Cerebellar cortex (tissue), 1 donor: ENCODE data around the gene VAV3.

Experiments
- DNase-seq: peaks from one replicate; pipeline ENCODE4 v3.0.0-alpha.2; 2015; ENCODE audit warnings: low spot score

Gene VAV3

DNA sequence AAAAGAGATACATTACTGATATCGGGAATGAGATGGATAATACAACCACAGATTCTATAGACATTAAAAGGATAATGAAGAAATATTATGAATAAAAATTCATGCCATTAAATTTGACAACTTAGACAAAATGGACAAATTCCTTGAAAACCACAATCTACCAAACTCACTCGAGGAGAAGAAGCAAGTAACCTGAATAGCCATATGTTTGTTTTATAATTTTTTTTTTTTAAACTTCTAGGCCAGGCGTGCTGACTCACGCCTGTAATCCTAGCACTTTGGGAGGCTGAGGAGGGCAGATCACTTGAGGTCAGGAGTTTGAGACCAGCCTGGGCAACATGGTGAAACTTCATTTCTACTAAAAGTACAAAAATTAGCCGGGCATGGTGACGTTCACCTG lies 327.9 kb downstream of the VAV3 start:
- DNase-seq: no peak

DNA sequence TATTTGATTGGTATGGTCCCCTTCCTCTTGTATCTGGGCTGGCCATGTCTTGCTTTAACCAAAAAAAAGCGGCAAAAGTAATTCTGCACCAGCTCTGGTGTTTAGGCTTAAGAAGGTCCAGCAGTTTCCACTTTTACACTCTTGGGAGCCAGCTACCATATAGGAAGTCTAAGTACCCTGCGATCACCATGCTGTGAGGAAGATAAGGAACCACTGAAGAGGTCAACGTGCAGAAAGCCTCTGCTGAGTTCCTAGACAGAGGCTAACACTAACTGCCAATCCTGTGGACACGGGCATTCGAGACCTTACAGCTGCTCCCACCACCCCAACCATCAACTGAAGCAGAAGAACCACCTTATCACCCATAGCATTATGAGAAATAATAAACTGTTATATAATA lies 331.4 kb downstream of the VAV3 start:
- no peak for DNase-seq

DNA sequence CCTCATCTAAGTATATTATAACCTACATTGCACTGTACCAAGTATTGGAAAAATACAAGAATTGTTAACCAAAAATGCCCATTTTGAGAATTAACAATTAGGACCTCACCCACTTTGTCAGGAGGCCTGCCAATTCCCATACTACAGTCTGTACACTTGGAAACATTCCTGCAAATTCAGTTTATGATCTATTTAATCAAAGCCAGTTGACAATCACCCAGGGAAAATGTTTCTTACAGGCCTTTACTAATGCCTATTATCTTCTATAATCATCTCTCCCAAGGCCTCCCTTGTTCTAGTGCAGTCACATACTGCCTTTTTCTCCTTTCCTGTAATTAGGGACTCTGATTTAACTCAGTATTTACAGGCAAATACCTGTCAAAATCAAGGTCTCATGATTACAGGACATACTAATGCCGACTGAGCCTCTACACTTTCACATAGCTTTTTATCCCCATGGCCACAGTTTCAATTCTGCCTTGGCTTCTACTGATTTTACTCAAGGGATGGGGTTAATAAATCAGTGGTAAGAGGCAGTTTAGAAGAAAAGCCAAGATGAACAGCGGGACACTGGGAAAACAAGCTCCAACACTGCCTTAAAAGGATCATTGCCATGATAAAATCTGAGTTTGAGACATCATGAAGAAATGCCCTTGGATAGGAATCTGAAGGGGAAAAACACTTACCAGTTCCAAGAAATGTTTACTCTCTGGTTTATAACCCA lies 338.7 kb downstream of the VAV3 start:
- peak; percentile 2 for DNase-seq

DNA sequence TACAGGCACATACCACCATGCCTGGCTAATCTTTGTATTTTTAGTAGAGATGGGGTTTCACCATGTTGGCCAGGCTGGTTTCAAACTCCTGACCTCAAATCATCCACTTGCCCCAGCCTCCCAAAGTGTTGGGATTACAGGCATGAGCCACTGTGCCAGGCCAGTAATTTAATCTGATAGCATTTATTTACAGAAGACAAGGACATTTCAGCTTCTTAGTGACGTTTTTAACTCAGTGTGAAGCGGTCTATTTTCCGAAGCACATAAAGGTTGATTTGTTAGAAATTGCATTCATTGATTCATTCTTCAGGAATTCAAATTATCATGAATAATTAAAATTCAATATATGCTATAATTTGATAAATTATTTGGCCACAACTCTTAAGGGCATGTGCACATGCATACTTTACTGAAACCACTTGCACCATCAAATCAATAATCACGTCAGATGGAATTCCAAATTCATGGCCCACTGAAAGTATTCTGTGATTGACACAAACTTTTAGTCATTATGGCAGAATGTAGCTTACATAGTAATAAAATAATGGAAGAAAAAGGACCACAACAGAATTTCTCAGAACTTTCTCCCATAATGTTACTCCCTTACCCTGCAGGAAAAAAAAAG lies 339.5 kb downstream of the VAV3 start:
- DNase-seq: no peak

DNA sequence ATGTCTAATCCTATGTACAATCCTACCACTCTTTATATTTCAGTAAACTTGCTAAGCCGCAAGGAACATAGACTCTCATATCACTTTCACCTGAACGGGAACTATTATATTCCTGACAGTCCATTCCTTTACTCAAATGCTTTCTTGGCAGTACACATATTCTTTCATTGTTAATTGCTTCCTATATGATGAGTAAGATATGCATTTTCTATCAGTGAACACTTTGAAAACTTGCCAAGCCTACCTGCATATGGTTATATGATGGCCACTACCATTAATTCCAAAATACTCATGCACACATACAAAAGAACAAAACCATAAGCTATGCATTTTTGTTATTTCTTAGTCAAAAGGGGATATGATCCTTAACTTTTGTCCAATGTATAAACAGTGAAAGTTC lies 341.5 kb downstream of the VAV3 start:
- DNase-seq: no peak

DNA sequence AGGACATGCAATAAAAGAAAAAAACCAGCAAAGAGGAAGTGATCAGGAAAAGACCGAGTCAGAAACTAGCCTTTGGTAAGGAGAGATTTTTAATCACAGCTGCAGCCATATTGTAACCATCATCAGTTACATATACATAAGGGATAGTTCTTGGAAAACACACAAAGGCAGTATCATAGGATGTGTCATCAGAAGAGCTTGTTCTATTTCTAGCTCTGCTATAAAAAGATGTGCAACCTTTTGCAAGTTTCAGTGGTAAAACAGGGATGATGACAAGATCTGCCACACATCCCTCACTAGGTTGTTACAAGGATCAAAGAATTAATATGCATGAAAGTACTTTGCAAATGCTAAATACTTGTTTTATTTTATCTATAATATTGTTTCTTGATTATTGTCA lies 342.0 kb downstream of the VAV3 start:
- no peak for DNase-seq

DNA sequence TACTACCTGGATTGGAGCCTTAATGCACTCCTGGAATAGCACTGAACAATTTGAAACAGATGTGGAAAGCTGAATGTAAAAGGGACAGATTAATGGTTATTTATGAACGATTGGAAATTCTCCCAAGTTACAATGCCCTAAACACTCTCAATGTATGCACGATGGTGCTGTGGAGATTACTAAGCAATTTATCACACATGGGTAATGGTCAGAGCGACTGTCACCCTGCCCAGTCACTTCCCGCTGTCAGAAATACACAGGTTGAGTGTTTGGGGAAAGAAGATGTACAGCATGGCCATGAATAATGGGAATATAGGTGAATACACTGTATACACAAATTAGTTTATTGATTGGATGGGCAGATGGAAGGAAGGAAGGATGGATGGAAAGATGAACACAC lies 342.4 kb downstream of the VAV3 start:
- DNase-seq: no peak

DNA sequence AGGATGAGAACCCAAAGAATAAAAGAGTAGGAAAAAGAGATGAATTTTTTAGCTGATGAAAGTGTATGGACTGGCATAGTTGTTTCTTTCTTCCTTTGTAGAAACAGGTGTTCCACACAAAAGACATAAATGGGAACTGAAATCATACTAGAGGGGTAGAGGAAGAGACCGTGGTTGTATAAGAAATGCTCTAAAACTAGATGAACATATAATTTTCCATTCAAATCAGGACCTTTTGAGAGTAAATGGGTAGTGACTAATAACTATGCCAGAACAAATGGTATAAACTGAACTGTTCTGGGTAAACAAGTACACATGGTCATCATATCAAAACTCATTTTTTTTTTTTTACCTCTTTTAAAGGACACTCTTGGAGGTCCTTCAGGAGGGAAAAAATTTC lies 344.2 kb downstream of the VAV3 start:
- no peak for DNase-seq

DNA sequence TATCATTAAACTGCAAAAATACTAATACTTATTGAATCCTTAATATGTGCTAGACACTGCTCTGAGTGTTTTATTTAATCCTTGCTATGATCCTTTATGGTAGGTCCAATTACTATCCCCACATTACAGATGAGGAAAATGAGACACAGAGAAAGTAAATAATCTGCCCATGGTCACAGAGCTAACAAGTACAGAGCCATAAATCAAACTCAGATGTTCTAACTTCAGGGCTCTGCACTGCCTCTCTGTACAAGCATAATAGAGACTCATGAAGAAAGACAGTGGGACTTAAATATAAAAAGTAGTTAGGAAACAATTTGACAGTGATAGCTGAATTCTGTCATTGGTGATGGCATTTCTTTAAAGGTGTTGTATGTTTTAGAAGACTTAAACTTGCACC lies 346.4 kb downstream of the VAV3 start:
- DNase-seq: no peak

DNA sequence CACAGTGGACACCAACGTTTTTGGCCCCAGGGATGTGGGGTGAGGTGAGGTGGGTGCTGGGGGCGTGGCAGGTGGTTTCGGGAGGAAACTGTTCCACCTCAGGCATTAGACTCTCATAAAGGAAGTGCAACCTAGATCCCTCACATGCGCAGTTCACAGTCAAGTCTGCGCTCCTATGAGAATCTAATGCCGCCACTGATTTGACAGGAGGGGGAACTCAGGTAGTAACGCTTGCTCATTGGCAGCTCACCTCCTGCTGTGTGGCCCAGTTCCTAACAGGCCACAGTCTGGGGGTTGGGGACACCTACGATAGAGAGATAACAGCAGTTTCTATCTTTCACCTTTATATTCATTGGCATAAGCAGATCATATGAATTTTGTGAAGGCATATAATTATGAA lies 347.1 kb downstream of the VAV3 start:
- DNase-seq: no peak

DNA sequence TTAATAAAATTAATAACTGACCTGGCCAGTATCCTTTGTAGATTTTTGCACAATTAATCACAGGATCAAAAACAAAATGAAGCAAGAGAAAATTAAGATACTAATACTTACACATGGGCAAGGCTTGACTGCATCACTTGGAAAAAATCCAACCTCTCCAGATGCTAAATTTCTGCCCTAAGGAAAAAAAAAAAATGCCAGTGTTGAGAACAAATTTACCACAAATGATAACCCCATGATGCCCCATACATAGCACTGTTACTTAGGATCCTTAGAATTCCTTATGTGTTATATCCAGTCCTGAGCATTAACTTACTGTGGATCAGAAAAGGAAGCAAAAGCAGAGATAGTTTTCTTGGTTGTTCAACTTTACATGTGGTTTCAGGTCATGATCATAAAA lies 347.5 kb downstream of the VAV3 start:
- DNase-seq: no peak

DNA sequence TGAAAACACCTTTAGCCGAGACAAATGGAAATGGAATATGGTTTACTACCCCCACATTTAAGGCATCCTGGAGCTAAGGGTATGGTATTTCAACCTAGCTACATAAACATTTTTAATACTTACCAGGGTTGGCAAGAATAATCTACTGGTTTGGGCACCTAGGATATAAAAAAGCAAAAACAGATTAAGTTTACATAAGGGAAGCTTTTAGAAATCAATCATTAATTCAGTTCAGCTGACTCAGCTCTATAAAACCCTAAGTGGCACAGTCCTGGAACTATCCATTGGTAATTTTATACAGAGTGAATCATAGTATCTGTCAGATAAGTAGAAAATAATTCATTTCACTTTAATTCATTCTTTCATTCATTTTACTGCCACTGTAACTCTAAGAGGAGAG lies 355.2 kb downstream of the VAV3 start:
- DNase-seq: no peak

DNA sequence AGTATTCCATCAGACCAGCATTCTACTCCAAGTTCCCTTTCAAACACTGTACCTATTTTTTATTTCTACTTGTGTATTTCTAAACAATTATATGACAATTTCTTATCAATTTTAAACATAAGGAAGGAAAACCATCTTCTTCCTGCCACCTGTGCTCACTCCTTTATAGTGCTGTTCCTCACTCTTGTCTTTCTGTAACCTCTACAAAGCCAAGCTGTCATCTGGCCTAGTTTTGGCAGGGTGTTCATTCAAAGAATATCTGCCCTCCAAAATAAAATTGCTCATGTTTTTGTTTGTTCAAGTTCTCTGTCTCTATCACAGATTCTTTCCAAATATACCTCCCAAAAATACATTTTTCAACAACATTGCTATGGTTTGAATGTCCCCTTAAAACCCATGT lies 360.2 kb downstream of the VAV3 start:
- DNase-seq: no peak

DNA sequence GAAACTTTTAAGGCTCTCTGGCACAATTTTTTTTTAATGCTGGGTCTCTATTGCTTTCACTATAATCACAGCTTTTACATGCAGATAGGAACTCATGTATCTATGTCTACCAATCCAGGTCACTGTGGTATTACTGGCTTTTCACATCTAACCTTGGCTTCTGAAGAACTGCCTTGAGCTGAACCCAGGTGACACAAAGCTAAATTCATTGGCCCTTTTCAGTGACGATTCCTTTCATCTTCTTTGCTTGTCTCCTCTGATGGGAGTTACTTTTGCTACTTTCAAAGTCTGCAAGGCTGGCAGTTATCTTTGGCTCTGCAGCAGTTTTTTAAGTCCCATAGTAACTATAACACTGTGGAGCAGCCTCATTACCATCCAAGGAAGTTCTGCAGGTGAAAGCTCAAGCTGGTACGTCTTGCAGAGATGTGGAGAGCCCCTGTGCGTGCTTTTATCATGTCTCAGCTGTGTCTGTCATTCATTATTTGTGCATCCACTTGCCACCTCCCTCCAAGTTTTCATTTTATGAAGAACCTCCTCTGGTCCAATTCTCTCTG lies 364.3 kb downstream of the VAV3 start:
- no peak for DNase-seq

DNA sequence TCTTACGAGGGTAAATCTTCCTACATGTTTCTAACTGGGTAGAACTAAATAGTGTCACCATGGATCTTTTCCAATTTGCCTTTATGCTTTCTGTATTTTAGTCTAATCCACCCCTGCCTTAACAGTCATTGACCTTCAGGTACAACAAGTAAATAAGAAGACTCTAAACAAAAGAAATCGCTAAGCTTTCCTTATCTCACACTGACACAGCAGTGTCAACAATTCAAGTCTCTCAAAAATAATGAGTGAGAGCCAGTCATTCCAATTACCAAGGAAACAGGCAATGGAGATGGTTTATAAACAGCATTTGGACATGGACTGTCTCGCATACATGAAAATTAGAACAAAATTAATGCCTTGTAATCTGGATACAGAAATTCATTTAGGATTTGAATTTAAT lies 365.8 kb downstream of the VAV3 start:
- DNase-seq: no peak

DNA sequence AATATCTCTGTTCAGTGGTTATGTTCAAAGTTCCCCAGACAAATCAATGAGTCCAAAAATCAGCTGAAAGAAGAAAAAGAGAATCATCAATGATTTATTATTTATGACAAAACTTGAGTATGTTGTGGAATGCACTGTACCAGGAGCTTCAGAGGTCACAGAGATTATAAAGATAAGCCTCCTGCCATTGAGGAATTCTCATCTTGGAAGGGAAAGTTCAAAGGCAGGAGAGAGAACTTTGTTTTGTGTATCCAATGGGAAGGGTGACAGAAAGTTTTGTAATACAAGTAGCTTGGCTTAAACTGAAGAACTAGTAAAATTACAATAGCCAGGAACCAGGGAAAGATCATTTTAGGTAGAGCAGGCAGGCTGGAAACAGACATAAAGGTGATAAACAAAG lies 367.7 kb downstream of the VAV3 start:
- DNase-seq: no peak

DNA sequence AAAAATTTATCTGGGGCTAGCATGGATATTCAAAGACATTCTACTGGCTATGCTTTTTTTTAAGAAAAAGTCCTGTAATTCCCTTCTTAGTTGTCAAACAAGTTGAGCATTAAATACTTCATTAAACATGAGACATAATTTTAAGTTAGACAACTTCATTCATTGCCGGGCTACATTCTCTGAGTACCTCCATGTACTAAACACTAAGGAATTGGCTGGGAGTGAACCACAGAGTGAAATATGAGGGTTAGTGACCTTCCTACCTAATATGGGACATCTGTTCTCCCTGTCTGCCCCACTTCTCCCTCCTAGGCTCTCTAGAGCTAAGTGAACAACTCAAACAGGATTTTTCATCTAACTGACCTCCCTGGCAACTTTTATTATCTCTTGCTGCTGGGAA lies 370.4 kb downstream of the VAV3 start:
- no peak for DNase-seq

DNA sequence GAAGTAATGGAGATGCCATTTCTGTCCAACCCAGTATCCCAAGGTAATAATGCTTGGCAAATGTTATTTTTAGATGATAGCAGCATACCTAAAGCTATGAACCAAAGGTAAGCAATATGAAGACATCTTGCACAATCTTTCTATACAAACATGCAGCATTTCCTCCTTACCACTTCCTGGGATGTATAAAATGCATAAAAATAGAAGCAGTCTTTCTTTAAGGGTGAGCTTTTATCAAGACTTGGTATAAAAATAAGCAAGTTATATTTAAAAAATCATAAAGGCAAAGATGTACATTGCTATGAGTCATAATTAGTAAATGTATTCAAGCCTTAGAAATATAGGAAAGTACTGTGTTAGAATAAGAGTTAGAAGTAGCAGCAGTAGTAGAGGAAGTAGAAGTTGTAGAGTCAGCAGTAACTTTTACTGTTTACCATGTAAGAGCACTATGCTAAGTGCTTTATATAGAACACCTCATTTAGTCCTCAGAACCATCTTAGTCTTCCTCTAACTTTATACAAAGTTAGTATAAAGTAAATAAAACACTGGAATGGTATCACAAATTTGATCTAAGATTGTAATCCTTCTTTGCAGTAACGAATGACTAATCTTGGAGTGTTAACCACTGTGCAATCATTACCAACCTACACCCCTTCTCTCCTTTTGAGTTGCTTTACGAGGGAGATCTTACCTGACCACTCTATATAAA lies 371.3 kb downstream of the VAV3 start:
- no peak for DNase-seq

DNA sequence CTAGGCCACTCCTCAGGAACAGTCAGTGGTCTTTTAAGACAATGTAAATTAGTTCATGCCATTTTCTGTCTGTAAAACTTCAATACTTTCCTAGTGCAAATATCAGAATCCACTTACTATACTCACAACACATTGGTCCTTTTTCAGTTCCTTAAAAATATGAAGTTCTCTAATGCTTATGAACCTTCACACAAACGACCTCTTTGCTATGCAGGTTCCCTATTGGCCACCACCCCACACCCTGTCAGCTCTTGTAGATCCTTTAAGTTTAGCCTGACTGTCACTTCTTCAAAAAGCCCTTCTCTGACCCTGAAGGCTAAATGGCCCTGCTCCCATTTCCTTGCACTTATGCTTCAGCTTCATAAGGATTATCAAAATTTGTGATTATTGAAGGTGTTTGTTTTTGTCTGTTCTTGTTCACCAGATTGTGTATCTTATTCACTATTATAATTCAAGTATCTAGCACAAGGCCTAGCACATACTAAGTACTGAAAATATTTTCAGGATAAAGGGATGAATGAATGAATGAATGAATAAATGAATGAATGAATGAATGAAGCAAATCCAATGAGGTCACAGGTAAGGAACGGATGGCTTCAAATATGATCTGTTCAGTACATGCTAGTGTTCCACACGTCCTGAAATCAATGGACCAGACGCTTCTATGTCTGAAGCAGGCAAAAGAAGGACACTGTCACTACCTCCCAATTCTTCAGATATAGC lies 373.9 kb downstream of the VAV3 start:
- DNase-seq: no peak

DNA sequence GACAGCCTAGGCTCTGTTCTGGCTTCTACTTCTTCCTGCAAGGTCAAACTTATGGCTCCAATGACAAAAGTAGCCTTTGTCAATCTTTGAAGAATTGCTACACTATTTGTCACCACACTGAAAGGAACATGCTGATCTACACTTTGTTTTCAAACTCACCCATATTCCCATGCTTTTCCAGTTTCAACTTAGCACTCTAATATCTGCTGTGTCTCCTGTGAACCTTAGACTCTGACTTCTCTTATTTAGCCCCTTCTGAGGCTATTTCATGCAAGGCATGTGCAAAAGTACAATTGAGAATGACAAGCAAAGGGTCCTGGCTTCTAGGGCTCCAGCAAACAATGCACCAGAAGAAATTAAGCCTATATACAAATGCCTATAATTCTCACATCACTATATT lies 374.9 kb downstream of the VAV3 start:
- DNase-seq: no peak

DNA sequence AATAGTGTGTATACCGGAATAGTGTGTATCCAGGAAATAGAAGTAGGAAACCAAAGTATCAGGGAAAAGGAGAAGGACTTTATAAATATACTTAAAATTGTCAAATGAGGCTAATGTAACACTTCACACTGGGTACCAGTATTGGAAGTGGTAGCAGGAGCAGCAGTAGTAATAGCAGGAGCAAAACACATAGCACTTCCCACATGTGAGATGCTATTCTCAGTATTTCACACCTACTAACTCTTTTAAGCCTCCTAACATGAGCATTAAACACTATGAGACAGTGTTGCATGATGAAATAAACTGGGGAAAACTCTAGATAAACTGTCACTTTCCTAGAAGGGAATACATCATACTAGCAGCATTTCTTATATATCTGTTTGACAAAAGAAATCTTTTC lies 376.7 kb downstream of the VAV3 start:
- no peak for DNase-seq

DNA sequence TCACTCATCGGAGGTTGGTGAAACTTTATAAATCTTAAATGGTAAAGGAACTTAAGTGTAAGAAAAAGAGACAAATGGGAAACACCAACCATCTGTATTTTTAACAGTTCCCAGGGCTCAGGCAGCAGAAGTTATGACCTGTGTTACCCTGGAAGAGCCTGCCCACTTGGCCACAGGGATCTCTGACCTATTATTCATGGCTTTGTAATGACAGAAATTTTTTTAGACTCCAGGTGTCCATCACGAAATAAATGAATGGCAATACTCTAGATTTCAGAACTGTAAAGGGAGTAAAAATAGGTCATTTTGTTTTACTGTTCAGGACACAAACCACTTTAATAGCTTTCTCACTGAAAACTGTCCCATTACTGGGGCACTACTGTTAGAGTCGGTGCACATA lies 389.8 kb downstream of the VAV3 start:
- no peak for DNase-seq

DNA sequence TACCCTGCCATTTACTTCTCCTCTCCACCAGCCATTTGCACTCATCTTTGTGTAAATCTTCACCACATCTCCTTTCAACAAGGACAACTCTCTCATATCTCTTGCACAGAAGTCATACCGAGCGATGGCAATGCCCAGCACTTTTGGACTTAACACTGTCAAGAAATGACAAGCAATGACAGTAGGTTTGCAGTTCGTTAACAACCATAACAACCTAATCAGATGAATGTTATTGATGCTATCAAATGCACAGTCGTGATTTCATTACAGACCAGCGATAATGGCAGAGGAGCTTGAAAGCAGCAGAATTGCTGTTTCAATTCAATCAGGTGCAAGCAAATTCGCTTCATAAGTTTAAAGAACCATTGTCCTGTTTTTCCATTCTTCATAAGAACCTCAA lies 390.9 kb downstream of the VAV3 start:
- DNase-seq: no peak
